ENCODE data around the gene GDPD5.

DNA sequence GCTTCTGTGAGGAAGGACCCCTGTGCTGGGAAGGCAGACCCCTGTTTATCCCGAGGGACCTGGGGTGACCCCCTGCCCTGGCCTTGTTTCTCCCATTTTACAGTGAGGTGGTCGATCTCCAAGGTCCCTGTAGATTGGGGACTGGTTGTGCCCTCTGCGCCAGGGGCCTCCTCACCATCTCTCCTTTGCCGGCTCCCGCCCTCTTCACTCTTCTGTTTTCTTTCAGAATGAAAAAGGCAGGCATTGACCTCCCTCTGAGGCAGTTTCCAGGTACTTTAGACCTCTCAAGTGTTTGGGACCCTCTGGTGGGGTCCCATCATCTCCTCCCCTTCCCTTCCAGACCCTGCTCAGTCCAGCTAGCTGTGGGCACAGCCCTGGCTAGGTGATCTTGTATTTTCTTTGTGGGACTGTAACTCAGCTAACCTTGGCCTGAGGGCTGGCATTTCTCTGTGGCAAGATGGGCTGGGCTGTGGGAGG is 37.8 kb upstream of the GDPD5 start:
- TF ChIP-seq, protein P1, sequence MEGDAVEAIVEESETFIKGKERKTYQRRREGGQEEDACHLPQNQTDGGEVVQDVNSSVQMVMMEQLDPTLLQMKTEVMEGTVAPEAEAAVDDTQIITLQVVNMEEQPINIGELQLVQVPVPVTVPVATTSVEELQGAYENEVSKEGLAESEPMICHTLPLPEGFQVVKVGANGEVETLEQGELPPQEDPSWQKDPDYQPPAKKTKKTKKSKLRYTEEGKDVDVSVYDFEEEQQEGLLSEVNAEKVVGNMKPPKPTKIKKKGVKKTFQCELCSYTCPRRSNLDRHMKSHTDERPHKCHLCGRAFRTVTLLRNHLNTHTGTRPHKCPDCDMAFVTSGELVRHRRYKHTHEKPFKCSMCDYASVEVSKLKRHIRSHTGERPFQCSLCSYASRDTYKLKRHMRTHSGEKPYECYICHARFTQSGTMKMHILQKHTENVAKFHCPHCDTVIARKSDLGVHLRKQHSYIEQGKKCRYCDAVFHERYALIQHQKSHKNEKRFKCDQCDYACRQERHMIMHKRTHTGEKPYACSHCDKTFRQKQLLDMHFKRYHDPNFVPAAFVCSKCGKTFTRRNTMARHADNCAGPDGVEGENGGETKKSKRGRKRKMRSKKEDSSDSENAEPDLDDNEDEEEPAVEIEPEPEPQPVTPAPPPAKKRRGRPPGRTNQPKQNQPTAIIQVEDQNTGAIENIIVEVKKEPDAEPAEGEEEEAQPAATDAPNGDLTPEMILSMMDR (IDR thresholded peaks at IDR 0.05), result no peak
- no peak for TF ChIP-seq POLR2A (IDR thresholded peaks at IDR 0.05)

All from stomach (tissue), 4 donors.